Activated T-helper 1 cell treated with Interleukin-2 at 50 U/mL for 16 hours (primary cell): ENCODE results near the gene SLC66A1.

Experiments
- DNase-seq: peaks from one replicate; pipeline ENCODE4 v3.0.0-alpha.2; 2020; ENCODE audit warnings: low read depth

Gene SLC66A1

GRCh38 chr1:19361611-19362147, 49.6 kb downstream of the SLC66A1 start:
- DNase-seq, result no peak

- no peak for DNase-seq
Measured at GRCh38 chr1:19363536-19364152, 51.5 kb downstream of the SLC66A1 start.

GRCh38 chr1:19365721-19366120, 53.6 kb downstream of the SLC66A1 start:
- DNase-seq, result no peak

- DNase-seq, result no peak
Measured at GRCh38 chr1:19366599-19367536, 54.7 kb downstream of the SLC66A1 start.

GRCh38 chr1:19367584-19368041, 55.5 kb downstream of the SLC66A1 start:
- DNase-seq, result no peak

GRCh38 chr1:19368050-19368449, 55.9 kb downstream of the SLC66A1 start:
- no peak for DNase-seq

GRCh38 chr1:19368964-19369363, 56.8 kb downstream of the SLC66A1 start:
- DNase-seq, result no peak

GRCh38 chr1:19369396-19370090, 57.4 kb downstream of the SLC66A1 start:
- no peak for DNase-seq

- no peak for DNase-seq
Measured at GRCh38 chr1:19370453-19371170, 58.5 kb downstream of the SLC66A1 start.

GRCh38 chr1:19371226-19372135, 59.4 kb downstream of the SLC66A1 start:
- DNase-seq, result no peak

- no peak for DNase-seq
Measured at GRCh38 chr1:19372136-19372514, 60.0 kb downstream of the SLC66A1 start.

- DNase-seq, result no peak
Measured at GRCh38 chr1:19372602-19373001, 60.5 kb downstream of the SLC66A1 start.

- no peak for DNase-seq
Measured at GRCh38 chr1:19373211-19374082, 61.3 kb downstream of the SLC66A1 start.

- DNase-seq, result no peak
Measured at GRCh38 chr1:19374083-19374801, 62.1 kb downstream of the SLC66A1 start.

GRCh38 chr1:19374926-19375325, 62.8 kb downstream of the SLC66A1 start:
- DNase-seq, result no peak

- DNase-seq, result no peak
Measured at GRCh38 chr1:19375631-19376400, 63.7 kb downstream of the SLC66A1 start.

GRCh38 chr1:19376428-19377372, 64.6 kb downstream of the SLC66A1 start:
- no peak for DNase-seq
